Measurements from ENCODE around the gene SEPTIN8.

- TF ChIP-seq POLR2A (IDR thresholded peaks at IDR 0.05; ENCODE audit: insufficient read depth in 1 of 2, low read depth in 2 of 2, low read length in 2 of 2) (no peak), BHLHE40 (IDR thresholded peaks at IDR 0.05; ENCODE audit: low read length) (no peak), ZNF138 (CRISPR knock-in tag; IDR thresholded peaks at IDR 0.05; ENCODE audit: low read depth) (no peak), TCF7L2 (IDR thresholded peaks at IDR 0.05; ENCODE audit: low read depth, low read length) (no peak), GABPA (IDR thresholded peaks at IDR 0.05; ENCODE audit: low read depth, low read length) (no peak), GABPA (CRISPR knock-in tag; IDR thresholded peaks at IDR 0.05; ENCODE audit: low read depth) (no peak), ZSCAN20 (CRISPR knock-in tag; IDR thresholded peaks at IDR 0.05; ENCODE audit: borderline replicate concordance) (no peak), MAX (IDR thresholded peaks at IDR 0.05) (no peak), ZNF274 (CRISPR knock-in tag; IDR thresholded peaks at IDR 0.05) (no peak), SRSF4 (IDR thresholded peaks at IDR 0.05; ENCODE audit: low read depth, low read length, poor library complexity, severe bottlenecking) (no peak), SP4 (CRISPR knock-in tag; IDR thresholded peaks at IDR 0.05) (no peak)
- TF ChIP-seq, protein P1, sequence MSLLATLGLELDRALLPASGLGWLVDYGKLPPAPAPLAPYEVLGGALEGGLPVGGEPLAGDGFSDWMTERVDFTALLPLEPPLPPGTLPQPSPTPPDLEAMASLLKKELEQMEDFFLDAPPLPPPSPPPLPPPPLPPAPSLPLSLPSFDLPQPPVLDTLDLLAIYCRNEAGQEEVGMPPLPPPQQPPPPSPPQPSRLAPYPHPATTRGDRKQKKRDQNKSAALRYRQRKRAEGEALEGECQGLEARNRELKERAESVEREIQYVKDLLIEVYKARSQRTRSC (CRISPR knock-in tag; IDR thresholded peaks at IDR 0.05; ENCODE audit: low read depth), result no peak
- TF ChIP-seq, protein P2, sequence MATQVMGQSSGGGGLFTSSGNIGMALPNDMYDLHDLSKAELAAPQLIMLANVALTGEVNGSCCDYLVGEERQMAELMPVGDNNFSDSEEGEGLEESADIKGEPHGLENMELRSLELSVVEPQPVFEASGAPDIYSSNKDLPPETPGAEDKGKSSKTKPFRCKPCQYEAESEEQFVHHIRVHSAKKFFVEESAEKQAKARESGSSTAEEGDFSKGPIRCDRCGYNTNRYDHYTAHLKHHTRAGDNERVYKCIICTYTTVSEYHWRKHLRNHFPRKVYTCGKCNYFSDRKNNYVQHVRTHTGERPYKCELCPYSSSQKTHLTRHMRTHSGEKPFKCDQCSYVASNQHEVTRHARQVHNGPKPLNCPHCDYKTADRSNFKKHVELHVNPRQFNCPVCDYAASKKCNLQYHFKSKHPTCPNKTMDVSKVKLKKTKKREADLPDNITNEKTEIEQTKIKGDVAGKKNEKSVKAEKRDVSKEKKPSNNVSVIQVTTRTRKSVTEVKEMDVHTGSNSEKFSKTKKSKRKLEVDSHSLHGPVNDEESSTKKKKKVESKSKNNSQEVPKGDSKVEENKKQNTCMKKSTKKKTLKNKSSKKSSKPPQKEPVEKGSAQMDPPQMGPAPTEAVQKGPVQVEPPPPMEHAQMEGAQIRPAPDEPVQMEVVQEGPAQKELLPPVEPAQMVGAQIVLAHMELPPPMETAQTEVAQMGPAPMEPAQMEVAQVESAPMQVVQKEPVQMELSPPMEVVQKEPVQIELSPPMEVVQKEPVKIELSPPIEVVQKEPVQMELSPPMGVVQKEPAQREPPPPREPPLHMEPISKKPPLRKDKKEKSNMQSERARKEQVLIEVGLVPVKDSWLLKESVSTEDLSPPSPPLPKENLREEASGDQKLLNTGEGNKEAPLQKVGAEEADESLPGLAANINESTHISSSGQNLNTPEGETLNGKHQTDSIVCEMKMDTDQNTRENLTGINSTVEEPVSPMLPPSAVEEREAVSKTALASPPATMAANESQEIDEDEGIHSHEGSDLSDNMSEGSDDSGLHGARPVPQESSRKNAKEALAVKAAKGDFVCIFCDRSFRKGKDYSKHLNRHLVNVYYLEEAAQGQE (IDR thresholded peaks at IDR 0.05; ENCODE audit: borderline replicate concordance in 1 of 2, low read depth in 1 of 2, low read length in 2 of 2), result no peak
These were observed 24.4 kb downstream of the SEPTIN8 start for GRCh38 chr5:132752581-132753125.

Data from HepG2 (cell line).